OCI-LY1 (cell line): ENCODE results near the gene RHOJ.

ENCODE experiments used
- H2AFZ ChIP-seq: fragments of 200-600 bp; sonication (generic), shearing (Covaris generic); 2 replicates; pipeline ENCODE4 v1.6.0; 2014; ENCODE audit warnings: antibody characterized with exemption, mild to moderate bottlenecking, low read length
- H3F3A ChIP-seq: fragments of 200-600 bp; sonication (generic), shearing (Covaris generic); 2 replicates; pipeline ENCODE4 v1.6.0; 2014; ENCODE audit warnings: mild to moderate bottlenecking, antibody characterized with exemption, low read length, moderate library complexity; ENCODE audit not compliant: insufficient read depth
- H3K27ac ChIP-seq: fragments of 200-600 bp; sonication (generic); 2 replicates; pipeline ENCODE4 v1.5.1; 2014; ENCODE audit warnings: low read length, mixed run types, mild to moderate bottlenecking, low read depth; ENCODE audit not compliant: poor library complexity, severe bottlenecking
- H3K27me3 ChIP-seq: fragments of 200-600 bp; sonication (generic); 2 replicates; pipeline ENCODE4 v1.6.0; 2014; ENCODE audit warnings: antibody characterized with exemption, mild to moderate bottlenecking, low read length, moderate library complexity; ENCODE audit not compliant: insufficient read depth
- H3K36me3 ChIP-seq: fragments of 200-600 bp; sonication (generic); 2 replicates; pipeline ENCODE4 v1.6.1; 2014; ENCODE audit warnings: mild to moderate bottlenecking, antibody characterized with exemption, low read length, moderate library complexity, mixed read lengths; ENCODE audit not compliant: insufficient read depth
- H3K4me1 ChIP-seq: fragments of 200-600 bp; sonication (generic); 2 replicates; pipeline ENCODE4 v1.5.1; 2014; ENCODE audit warnings: mild to moderate bottlenecking, low read length, moderate library complexity; ENCODE audit not compliant: insufficient read depth, severe bottlenecking
- H3K4me2 ChIP-seq: fragments of 200-600 bp; sonication (generic), shearing (Covaris generic); 2 replicates; pipeline ENCODE4 v1.6.1; 2014; ENCODE audit warnings: low read length
- H3K4me3 ChIP-seq: fragments of 200-600 bp; sonication (generic); 2 replicates; pipeline ENCODE4 v1.5.1; 2014; ENCODE audit warnings: low read length, low read depth, mild to moderate bottlenecking, mixed read lengths; ENCODE audit not compliant: poor library complexity, severe bottlenecking
- H3K79me2 ChIP-seq: fragments of 200-600 bp; shearing (Covaris generic); 2 replicates; pipeline ENCODE4 v1.6.1; 2016; ENCODE audit warnings: mixed run types, low read length, mixed read lengths; ENCODE audit not compliant: insufficient read depth
- H3K9ac ChIP-seq: fragments of 200-600 bp; sonication (generic), shearing (Covaris generic); 2 replicates; pipeline ENCODE4 v1.6.1; 2014; ENCODE audit warnings: mild to moderate bottlenecking, low read length, mixed read lengths
- H3K9me2 ChIP-seq: fragments of 200-600 bp; sonication (generic), shearing (Covaris generic); 2 replicates; pipeline ENCODE4 v1.6.1; 2014; ENCODE audit warnings: low read depth, mild to moderate bottlenecking, low read length, mixed read lengths
- H3K9me3 ChIP-seq: fragments of 200-600 bp; shearing (Covaris generic); 2 replicates; pipeline ENCODE4 v1.6.1; 2014; ENCODE audit warnings: low read length, mixed read lengths
- H4K20me1 ChIP-seq: fragments of 200-600 bp; sonication (generic), shearing (Covaris generic); 2 replicates; pipeline ENCODE4 v1.6.0; 2016; ENCODE audit warnings: mild to moderate bottlenecking, low read length; ENCODE audit not compliant: insufficient read depth
- CTCF ChIP-seq: fragments of 200-600 bp; sonication (generic), shearing (Covaris generic); IDR thresholded peaks from 2 replicates; pipeline ENCODE4 v1.5.1; 2017; ENCODE audit warnings: mild to moderate bottlenecking, antibody characterized with exemption, low read length, moderate library complexity, mixed read lengths
- EZH2 ChIP-seq: fragments of 200-600 bp; sonication (generic), shearing (Covaris generic); IDR thresholded peaks from 2 replicates; pipeline ENCODE4 v1.8.0; 2017; ENCODE audit warnings: borderline replicate concordance, mixed run types, mild to moderate bottlenecking, antibody characterized with exemption, low read length, moderate library complexity, mixed read lengths

Gene RHOJ

GRCh38 chr14:63322472-63322871, 118.2 kb downstream of the RHOJ start:
- Histone ChIP-seq H3K9me3 (no peaks in the 10 kb centered on the region), H2AFZ (no peak overlapping the region), H3K27ac (no peak overlapping the region), H3K36me3 (no peaks in the 10 kb centered on the region), H3K4me1 (no peaks in the 10 kb centered on the region), H3K79me2 (no peaks in the 10 kb centered on the region), H3K27me3 (no peaks in the 10 kb centered on the region), H3F3A (no peaks in the 10 kb centered on the region), H3K4me3 (no peak overlapping the region), H4K20me1 (no peaks in the 10 kb centered on the region), H3K9me2 (no peaks in the 10 kb centered on the region), H3K9ac (no peak overlapping the region), H3K4me2 (no peak overlapping the region)
- no peak for TF ChIP-seq EZH2
- no peak for TF ChIP-seq CTCF

DNA sequence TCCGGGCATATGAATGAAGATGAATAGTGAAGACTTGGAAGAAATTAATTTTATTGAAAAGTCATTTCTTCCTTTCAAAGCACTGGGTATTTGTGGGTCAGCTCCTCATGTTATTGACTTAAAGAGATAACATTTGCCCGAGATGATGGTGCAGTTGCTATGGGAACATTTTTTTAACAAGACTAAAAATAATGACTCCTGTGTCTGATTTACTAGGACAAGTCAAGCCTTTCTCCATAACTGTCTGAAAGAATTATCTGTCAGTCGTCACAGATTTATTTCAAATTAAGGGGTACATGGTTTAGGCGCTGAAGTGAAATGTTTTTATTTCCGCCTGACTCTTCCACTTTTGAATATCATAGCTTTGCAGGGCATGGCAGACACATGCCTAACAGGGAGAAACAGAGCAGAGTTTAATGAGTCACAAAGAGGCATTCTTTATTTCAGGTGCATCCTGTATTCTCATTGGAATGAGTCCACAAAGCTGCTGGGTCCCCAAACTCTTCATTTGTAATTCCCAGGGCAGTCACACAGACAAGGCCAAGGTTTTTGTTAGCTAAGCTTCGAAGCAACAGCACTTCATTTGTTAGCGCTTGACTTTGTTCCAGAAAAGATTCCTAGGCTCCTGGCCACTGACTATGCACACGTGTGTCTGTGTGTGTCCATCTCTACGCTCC, 118.8 kb downstream of the RHOJ start:
- H3K27me3 ChIP-seq = no peaks in the 10 kb centered on the region
- TF ChIP-seq CTCF (no peak), EZH2 (no peak)
- no peaks in the 10 kb centered on the region for H3K9me3 ChIP-seq
- no peak overlapping the region for H3K27ac ChIP-seq
- no peak overlapping the region for H3K4me3 ChIP-seq
- H3K9me2 ChIP-seq = no peaks in the 10 kb centered on the region
- H3K9ac ChIP-seq = no peak overlapping the region
- H3K36me3 ChIP-seq = no peaks in the 10 kb centered on the region
- H3K79me2 ChIP-seq = no peaks in the 10 kb centered on the region
- no peak overlapping the region for H2AFZ ChIP-seq
- no peak overlapping the region for H3K4me2 ChIP-seq
- H3F3A ChIP-seq = no peaks in the 10 kb centered on the region
- H3K4me1 ChIP-seq = no peaks in the 10 kb centered on the region
- H4K20me1 ChIP-seq = no peaks in the 10 kb centered on the region

GRCh38 chr14:63326840-63327239, 122.6 kb downstream of the RHOJ start:
- Histone ChIP-seq H3K4me1 (no peaks in the 10 kb centered on the region), H2AFZ (no peak overlapping the region), H3K9me3 (no peaks in the 10 kb centered on the region), H3K4me3 (no peak overlapping the region), H3K79me2 (no peaks in the 10 kb centered on the region), H4K20me1 (no peaks in the 10 kb centered on the region), H3K9me2 (no peaks in the 10 kb centered on the region), H3K36me3 (no peaks in the 10 kb centered on the region), H3K4me2 (no peak overlapping the region), H3F3A (no peaks in the 10 kb centered on the region), H3K27ac (no peak overlapping the region), H3K27me3 (no peaks in the 10 kb centered on the region), H3K9ac (no peak overlapping the region)
- no peak for TF ChIP-seq EZH2
- TF ChIP-seq CTCF = no peak
